ENCODE results near the gene OXSR1.

GRCh38 chr3:38214560-38214959, 49.2 kb downstream of the OXSR1 start:
- no peak for TF ChIP-seq CTCF (IDR thresholded peaks at IDR 0.05)
- TF ChIP-seq POLR2A (IDR thresholded peaks at IDR 0.05): no peak

Measured in esophagus squamous epithelium (tissue), 4 donors.